KOPT-K1 (cell line): ENCODE data around the gene TIAM2.
"Not testable (repeated sequence)": the region's sequence is repeated elsewhere in the genome, so short reads cannot be mapped to it uniquely, and the experiment has no call there.

ENCODE experiments used
- H3K27ac ChIP-seq: fragments of 200-600 bp; sonication (generic); 2 replicates; pipeline ENCODE4 v1.5.1; 2016; ENCODE audit warnings: antibody characterized with exemption, mild to moderate bottlenecking, low read depth, low read length; ENCODE audit not compliant: poor library complexity, severe bottlenecking
- H3K36me3 ChIP-seq: fragments of 200-600 bp; sonication (generic); 2 replicates; pipeline ENCODE4 v1.5.1; 2017; ENCODE audit warnings: antibody characterized with exemption, mild to moderate bottlenecking, low read length, moderate library complexity; ENCODE audit not compliant: insufficient read depth
- H3K9me3 ChIP-seq: fragments of 200-600 bp; sonication (generic); 2 replicates; pipeline ENCODE4 v1.5.1; 2017; ENCODE audit warnings: antibody characterized with exemption, low read length, mild to moderate bottlenecking; ENCODE audit not compliant: insufficient read depth, poor library complexity, severe bottlenecking

Gene TIAM2

DNA sequence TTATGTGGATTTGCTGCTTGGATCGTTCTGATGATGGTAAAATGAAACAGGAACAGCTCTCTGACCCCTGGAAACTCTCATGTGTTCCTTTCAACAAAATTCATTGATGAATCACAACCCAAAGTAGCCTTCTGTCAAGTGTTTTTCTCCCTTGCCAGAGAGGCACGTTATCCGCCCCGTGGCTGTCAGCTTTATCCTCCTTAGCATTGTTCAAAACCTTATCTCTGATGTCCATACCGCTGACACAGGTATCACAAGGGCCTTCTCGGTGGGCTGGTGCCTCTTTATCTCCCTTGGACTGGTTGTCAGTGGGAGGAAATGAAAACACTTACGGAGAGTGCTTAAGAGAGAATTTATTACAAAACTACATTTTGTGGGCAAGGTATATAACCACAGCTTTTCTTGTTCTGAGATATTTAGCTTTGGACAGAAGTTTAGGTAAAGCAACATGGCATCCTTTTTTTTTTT is 84.9 kb downstream of the TIAM2 start:
- H3K27ac ChIP-seq, result peak overlapping the region; percentile 22
- no peaks in the 10 kb centered on the region for H3K9me3 ChIP-seq
- no peaks in the 10 kb centered on the region for H3K36me3 ChIP-seq

GRCh38 chr6:155080881-155081845 is 86.0 kb downstream of the TIAM2 start:
- H3K9me3 ChIP-seq, result no peaks in the 10 kb centered on the region
- H3K27ac ChIP-seq, result peak overlapping the region; percentile 13
- H3K36me3 ChIP-seq, result no peaks in the 10 kb centered on the region

- no peak overlapping the region for H3K27ac ChIP-seq
- no peaks in the 10 kb centered on the region for H3K9me3 ChIP-seq
- no peaks in the 10 kb centered on the region for H3K36me3 ChIP-seq
Observed at GRCh38 chr6:155084431-155085123, 89.5 kb downstream of the TIAM2 start.

DNA sequence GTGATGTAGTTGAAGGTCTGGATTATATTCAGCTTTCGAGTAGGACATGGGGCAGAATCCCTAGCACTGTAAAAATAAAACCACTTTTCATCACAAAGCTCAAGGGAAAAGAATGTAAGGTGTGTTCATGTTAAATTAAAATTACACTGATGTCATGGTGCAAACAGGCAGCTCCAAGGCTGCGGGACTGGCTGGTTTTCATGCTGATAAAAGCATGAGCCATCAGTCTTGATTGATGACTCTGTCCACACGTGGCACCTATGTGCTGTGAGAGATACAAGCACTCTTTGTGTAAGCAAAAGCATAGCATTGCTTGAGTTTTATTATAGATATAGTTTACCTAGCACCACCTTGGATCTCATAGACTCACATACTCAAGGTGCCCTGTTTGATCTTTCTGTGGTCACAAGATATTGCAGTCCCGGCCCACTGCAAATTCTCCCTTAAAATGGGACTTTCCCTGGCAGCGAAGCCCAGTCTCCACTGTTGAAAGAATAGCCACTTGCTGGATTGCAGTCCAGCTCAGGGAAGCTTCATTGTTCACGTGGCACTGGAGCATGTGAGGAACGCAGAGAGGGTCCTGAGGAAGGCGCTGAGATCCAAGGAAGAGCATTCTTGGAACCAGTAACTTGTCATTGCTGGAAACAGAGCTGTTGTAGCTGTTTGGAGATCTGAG is 90.6 kb downstream of the TIAM2 start:
- Histone ChIP-seq H3K27ac (no peak overlapping the region), H3K36me3 (no peaks in the 10 kb centered on the region), H3K9me3 (no peaks in the 10 kb centered on the region)

DNA sequence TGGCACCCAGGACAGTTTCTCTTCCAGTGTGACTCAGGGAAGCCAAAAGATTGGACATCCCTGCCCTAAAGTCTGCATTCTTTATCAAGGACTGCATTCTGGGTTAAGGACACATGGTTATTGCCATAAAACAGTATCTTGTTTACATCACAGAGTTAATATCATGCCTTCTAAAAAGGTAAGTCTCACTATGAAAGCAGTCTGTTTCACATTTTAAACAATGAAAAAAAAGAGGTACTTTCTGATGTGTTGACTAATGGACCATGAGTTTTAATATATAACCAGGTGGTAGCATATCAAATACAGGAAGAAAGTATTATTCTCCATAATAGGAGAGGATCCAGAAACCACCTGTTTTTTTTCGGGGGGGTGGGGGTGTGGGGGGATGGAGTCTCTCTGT is 93.7 kb downstream of the TIAM2 start:
- Histone ChIP-seq H3K27ac (no peak overlapping the region), H3K9me3 (no peaks in the 10 kb centered on the region), H3K36me3 (no peaks in the 10 kb centered on the region)

DNA sequence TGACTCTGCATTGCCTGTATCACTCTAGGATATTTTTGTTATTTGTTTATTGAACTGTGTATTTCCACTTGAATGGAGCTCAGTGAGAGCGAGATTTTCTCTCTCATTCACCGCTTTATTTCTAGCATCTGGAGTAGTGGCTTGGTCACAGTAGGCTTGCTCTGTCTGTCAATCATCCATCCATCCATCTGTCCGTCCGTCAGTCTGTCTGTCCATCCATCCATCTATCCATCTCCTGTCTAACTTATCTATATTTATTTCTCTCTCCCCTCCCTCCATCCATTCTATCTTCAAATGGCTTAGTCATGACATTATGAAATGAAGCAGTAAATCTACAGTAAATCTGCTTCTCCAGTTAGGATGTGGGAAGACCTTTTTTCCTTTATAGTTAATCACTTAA is 94.6 kb downstream of the TIAM2 start:
- Histone ChIP-seq H3K9me3 (no peaks in the 10 kb centered on the region), H3K27ac (no peak overlapping the region), H3K36me3 (no peaks in the 10 kb centered on the region)

GRCh38 chr6:155090166-155090565 is 95.1 kb downstream of the TIAM2 start:
- Histone ChIP-seq H3K36me3 (no peaks in the 10 kb centered on the region), H3K27ac (no peak overlapping the region), H3K9me3 (no peaks in the 10 kb centered on the region)

DNA sequence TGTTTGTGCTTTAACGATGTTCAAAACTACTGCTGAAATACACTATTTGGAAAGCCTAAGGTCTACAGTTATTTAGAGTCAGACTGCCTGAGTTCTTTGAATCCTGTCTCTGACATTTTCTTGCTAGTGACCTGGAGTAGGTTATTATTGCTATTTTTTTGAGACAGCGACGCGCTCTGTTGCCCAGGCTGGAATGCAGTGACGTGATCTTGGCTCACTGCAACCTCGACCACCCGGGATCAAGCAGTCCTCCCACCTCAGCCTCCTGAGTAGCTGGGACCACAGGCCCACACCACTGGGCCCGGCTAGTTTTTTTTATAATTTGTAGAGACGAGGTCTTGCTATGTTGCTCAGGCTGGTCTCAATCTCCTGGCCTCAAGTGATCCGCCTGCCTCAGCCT is 96.6 kb downstream of the TIAM2 start:
- H3K9me3 ChIP-seq, result peaks cover under 1% of the 10 kb centered on the region
- no peak overlapping the region for H3K27ac ChIP-seq
- H3K36me3 ChIP-seq, result no peaks in the 10 kb centered on the region

DNA sequence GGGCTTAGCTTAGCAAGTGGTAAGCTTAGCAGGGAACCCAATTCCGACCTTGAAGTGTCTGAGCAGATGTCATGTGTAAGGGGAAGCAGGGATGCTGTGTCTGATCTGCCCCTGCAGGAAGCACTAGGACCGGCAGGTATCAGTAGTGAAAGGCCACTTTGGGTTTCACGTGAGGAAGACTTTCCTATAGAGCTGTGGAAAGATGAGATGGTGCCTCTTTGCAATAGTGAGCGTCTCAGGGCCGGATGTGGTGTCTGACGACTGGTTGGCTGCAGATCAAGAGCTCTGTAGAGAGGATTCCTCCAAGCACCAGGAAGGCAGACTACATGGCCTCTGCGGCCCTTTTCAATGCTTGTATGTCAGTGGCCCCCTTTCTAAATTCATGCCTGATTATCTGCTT is 98.3 kb downstream of the TIAM2 start:
- H3K36me3 ChIP-seq, result no peaks in the 10 kb centered on the region
- H3K9me3 ChIP-seq, result peaks cover 8% of the 10 kb centered on the region
- H3K27ac ChIP-seq, result peak overlapping the region; percentile 55

DNA sequence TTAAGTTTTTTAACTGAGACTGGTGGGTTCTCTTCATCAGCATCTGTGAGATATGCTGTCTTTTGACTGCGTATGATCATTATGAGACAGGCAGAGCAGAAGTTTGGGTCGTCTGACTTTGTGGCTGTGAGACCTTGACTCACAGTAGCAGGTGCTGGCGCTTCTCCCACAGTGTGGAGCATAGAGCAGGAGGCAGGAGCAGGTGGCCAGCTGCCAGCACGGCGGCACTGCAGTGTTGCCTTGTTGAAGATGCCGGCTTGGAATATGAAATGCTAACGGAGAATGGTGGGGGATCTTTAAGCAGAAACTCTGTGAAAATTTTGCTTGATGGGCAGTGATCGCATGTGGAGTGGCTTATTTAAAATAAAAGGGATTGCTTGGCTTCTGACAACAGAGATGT is 105.0 kb downstream of the TIAM2 start:
- Histone ChIP-seq H3K27ac (no peak overlapping the region), H3K9me3 (peaks cover 8% of the 10 kb centered on the region), H3K36me3 (no peaks in the 10 kb centered on the region)

DNA sequence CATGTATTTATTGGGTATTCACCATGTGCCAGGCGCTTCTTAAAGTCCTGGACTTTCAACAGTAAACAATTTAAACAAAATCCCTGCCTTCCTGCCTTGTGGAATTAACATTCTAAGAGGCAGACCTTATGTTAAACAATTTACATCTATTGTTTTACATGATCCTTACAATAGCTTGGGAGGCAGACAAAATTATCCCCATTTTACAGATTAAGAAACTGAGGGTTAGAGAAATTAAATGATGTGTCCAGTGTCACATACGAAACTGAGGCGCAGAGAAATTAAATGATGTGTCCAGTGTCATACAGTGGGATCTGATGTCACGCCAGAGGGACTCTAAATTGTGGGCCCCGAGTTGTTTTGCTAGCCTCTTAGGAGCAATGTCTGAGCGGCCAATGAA is 105.5 kb downstream of the TIAM2 start:
- Histone ChIP-seq H3K9me3 (peaks cover 8% of the 10 kb centered on the region), H3K27ac (no peak overlapping the region), H3K36me3 (no peaks in the 10 kb centered on the region)

DNA sequence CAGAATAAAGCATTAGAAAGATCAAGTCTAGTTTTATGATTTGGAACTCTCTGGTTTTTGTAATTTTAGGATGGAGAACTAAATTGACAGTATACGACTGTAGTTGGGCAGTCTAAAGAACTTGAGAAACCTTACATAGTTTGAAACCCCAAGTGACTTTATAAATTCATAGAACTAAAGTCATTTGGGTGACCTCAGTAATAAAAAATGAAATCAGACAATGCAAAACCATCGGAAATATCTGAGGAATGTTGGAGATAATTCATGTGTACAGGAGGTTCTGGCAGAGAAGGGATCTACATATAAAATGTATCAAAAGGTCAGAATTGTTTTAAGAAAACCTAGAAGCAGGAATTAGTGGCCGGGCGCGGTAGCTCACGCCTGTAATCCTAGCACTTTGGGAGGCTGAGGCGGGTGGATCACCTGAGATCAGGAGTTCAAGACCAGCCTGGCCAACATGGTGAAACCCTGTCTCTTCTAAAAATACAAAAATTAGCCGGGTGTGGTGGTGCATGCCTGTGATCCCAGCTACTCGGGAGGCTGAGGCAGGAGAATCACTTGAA is 108.0 kb downstream of the TIAM2 start:
- not testable (repeated sequence) for H3K36me3 ChIP-seq, H3K9me3 ChIP-seq, H3K27ac ChIP-seq

DNA sequence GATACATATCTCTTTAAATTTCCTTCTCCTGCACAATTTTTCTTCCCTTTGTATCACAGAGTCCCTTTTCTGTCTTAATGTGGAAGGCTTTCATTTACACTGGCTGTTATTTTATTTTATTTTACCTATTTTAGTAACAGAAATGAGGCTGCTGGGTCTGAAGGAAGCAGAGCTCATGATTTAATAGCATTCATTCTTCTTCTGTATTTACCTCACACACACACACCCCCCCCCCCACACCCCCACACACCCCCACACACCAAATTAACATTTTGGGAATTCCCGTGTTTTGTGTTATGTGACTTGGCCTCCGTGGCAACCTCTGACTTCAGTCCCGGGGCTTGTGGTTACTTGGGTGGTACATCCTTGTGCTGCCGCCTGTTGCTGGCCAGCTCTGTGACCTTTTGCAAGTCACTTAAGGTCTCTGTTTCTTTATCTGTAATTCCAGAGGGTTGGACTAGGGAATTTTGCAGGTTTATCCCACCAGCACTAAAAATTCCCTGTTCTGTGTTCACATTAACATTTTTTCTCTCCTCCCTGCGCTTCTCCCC is 108.8 kb downstream of the TIAM2 start:
- H3K36me3 ChIP-seq, result no peaks in the 10 kb centered on the region
- H3K9me3 ChIP-seq, result no peaks in the 10 kb centered on the region
- no peak overlapping the region for H3K27ac ChIP-seq

GRCh38 chr6:155106456-155107115 is 111.5 kb downstream of the TIAM2 start:
- Histone ChIP-seq H3K9me3 (no peaks in the 10 kb centered on the region), H3K36me3 (no peaks in the 10 kb centered on the region), H3K27ac (no peak overlapping the region)
